Astrocyte of the spinal cord (primary cell): ENCODE data around the gene RCAN1.

Experiments
- DNase-seq: peaks from one replicate; pipeline ENCODE4 v3.0.0; 2011; ENCODE audit warnings: low read depth, low spot score
- H3K4me3 ChIP-seq: 2 replicates; pipeline ENCODE4 v1.5.1; 2011; ENCODE audit warnings: low read depth, mild to moderate bottlenecking, low read length, moderate library complexity
- CTCF ChIP-seq: IDR thresholded peaks from 2 replicates; pipeline ENCODE4 v1.5.1; 2012; ENCODE audit warnings: low read depth, mild to moderate bottlenecking, low read length, inconsistent platforms
- in situ Hi-C: cut with HindIII; loops from 2 replicates; pipeline ENCODE4 v1.10.0; 2017; ENCODE audit warnings: low sequenced_read_pairs

The RCAN1 gene

GRCh38 chr21:34583926-34584563, 30.9 kb downstream of the RCAN1 start:
- in situ Hi-C loops = no loop called here
- no peak for DNase-seq
- no peak overlapping the region for H3K4me3 ChIP-seq
- no peak for TF ChIP-seq CTCF

GRCh38 chr21:34582506-34583150, 32.3 kb downstream of the RCAN1 start:
- TF ChIP-seq CTCF = peak; percentile 67
- DNase-seq = peak; percentile 59
- no peak overlapping the region for H3K4me3 ChIP-seq
- in situ Hi-C loops = no loop called here

- TF ChIP-seq CTCF = no peak
- no peak for DNase-seq
- no peak overlapping the region for H3K4me3 ChIP-seq
- in situ Hi-C loops = no loop called here
Observed at GRCh38 chr21:34580181-34580700, 34.7 kb downstream of the RCAN1 start.

- peak; percentile 46 for DNase-seq
- H3K4me3 ChIP-seq = no peak overlapping the region
- TF ChIP-seq CTCF = no peak
- in situ Hi-C loops = no loop called here
Observed at GRCh38 chr21:34579411-34579810, 35.5 kb downstream of the RCAN1 start.

- no peak for TF ChIP-seq CTCF
- no peak for DNase-seq
- in situ Hi-C loops = no loop called here
- no peak overlapping the region for H3K4me3 ChIP-seq
Observed at GRCh38 chr21:34576041-34576511, 38.8 kb downstream of the RCAN1 start.

GRCh38 chr21:34574601-34575529, 40.0 kb downstream of the RCAN1 start:
- H3K4me3 ChIP-seq = no peak overlapping the region
- in situ Hi-C loops = no loop called here
- no peak for TF ChIP-seq CTCF
- DNase-seq = no peak
